Motor neuron (in vitro differentiated cells): ENCODE data around the gene CTTNBP2NL. TPM values are rescaled to one million over a fixed set of nuclear protein-coding genes. Genes with fewer than 3 reads are reported as not detected.

ENCODE experiments used
- ATAC-seq, 8 experiments: fragments of 200-7000 bp; cut with Tn5 transposase; replicated peaks in 6 of 8; 2 replicates each; pipeline ENCODE4 v1.8.0; 2021; ENCODE audit warnings: mild to moderate bottlenecking in 8 of 8, moderate library complexity in 8 of 8
- H3K27ac ChIP-seq, 2 donors: fragments of 250-450 bp; sonication (Bioruptor Pico); 2 replicates each; pipeline ENCODE4 v1.9.0; 2021; ENCODE audit warnings: antibody characterized with exemption in 2 of 2, mild to moderate bottlenecking in 2 of 2, moderate library complexity in 1 of 2
- H3K4me1 ChIP-seq, 2 donors: fragments of 250-450 bp; sonication (Bioruptor Pico); replicated peaks in 1 of 2; 2 replicates each; pipeline ENCODE4 v1.6.1; 2021; ENCODE audit warnings: antibody characterized with exemption in 2 of 2, mild to moderate bottlenecking in 2 of 2, moderate library complexity in 1 of 2
- H3K4me3 ChIP-seq, 5 donors: fragments of 250-450 bp; sonication (Bioruptor Pico); 2 replicates each; pipeline ENCODE4 v1.9.0; 2021; ENCODE audit warnings: antibody characterized with exemption in 5 of 5, mild to moderate bottlenecking in 5 of 5, moderate library complexity in 4 of 5
- WGBS, 10 experiments: fragments of 450-650 bp; shearing (Covaris generic); methylation state at CpG; one replicate each; pipeline ENCODE4 v1.0.0; 2022; 5-methylcytosine and 5-hydroxymethylcytosine counted together
- in situ Hi-C, 9 experiments: fragments of 400-800 bp; cut with MboI; loops; one replicate each; pipeline ENCODE4 v1.15.0; 2021; ENCODE audit warnings: low sequenced_read_pairs in 9 of 9, low pct_unique_long_range_greater_than_20kb in 2 of 9; ENCODE audit not compliant: unreplicated experiment in 9 of 9
- total RNA-seq, 8 experiments: library from RNA; unstranded; fragments of 300-600 nt; gene quantifications; 2 replicates each; pipeline versions ENCODE4 v1.2.3 to v1.2.4, GENCODE V29; 2022

Gene CTTNBP2NL
- total RNA-seq, 8 experiments from 2014 or later, result 8.7 to 31.0 (median 25.2) TPM

DNA sequence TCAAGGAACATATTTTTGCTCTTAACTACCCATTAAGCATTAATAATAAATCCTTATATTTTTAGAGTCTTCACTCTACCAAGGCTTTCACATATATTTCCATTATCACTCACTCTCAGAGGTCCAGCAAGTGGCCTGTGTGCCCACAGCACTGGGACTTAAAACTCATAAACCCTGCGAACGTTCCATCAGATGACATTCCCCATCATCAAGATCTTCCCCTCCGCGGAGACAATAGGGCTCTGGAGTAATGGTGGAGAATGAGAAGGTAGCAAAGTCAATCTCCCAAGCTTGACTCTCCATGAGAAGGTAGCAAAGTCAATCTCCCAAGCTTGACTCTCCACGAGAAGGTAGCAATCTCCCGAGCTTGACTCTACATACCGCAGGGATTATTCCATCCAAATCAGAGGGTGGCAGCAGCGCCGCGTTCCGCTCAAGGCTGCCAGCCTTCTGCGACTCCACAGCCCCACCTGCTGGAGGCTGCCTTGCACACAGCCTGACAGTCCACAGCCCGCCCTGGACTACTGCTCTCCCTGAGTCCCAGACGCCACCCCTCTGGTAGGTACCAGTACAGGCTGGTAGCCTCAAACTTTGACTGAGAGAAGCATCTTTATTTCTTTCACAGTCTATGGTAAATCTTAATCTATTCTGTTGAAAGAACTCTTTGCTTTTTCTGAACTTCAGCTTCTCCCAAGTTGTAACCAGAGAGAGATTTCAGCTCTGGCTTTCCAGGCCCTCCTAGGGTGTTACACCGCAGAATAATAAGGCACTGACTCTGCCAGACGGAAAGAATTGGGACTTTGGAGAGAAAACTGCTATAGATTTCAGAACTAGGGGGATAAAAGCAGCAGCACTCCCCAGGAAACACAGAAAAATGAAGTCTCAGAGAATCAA, 26.4 kb upstream of the CTTNBP2NL start:
- in situ Hi-C loops, result loop anchor here in 2 of 9 experiments (25.0 kb wide), 2 partner anchors 582 to 857 kb away; partner anchors contain the start of genes ADORA3 (in 2 of the 2) and TMIGD3 (in 2 of the 2)
- ATAC-seq, result peak; percentile 100
- WGBS, 10 experiments, result 0 to 88% (median 31%) methylated on average over 1 to 16 of the region's 16 CpGs; no CpG with 5 or more reads in 2 of the 10 experiments
- H3K4me3 ChIP-seq, result no peak overlapping the region
- H3K27ac ChIP-seq, result no peak overlapping the region
- H3K4me1 ChIP-seq, result no peaks in the 10 kb centered on the region

DNA sequence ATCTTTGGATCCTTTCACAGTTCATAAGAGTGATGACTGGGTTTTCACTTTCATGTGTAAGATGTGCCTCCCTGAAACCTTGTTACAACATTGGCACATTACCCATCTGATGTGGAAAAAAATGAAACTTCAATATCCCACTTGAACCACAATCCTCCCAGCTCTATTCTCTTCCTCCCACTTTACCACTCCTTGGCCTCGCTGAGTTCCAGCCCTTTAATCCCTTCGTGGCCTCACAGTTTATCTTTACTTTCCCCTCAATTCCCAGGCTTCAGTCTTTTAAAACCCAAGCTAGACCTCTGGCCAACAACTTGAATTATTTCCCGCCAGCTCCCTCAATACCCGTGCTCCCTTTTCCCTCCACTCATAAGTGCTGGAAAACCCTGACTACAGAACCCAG, 25.0 kb upstream of the CTTNBP2NL start:
- no peak overlapping the region for H3K4me3 ChIP-seq
- no peaks in the 10 kb centered on the region for H3K4me1 ChIP-seq
- 8 to 80% (median 59%) methylated on average over 1 to 4 of the region's 4 CpGs; no CpG with 5 or more reads in 1 of the 10 experiments for WGBS, 10 experiments
- no peak for ATAC-seq
- no peak overlapping the region for H3K27ac ChIP-seq
- in situ Hi-C loops, result loop anchor here in 2 of 9 experiments (25.0 kb wide), 2 partner anchors 584 to 859 kb away; partner anchors contain the start of genes ADORA3 (in 2 of the 2) and TMIGD3 (in 2 of the 2)

DNA sequence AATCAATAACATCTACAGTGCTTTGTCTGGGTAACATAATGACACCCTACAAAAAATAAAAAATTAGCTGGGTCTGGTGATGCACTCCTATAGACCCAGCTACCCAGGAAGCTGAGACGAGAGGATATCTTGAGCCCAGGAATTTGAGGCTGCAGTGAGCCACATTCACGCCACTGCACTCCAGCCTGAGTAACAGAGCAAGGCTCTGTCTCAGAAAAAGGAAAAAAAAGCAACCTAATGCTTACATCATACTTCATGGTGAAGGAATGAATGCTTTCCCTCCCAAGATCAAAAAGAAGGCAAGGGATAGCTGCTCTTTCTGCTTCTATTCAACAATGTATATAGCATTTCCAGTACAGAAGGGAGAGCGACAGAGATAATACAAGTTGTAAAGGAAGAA, 24.2 kb upstream of the CTTNBP2NL start:
- ATAC-seq, result peak in 1 of 8 experiments; percentile 31
- H3K4me3 ChIP-seq, result no peak overlapping the region
- H3K27ac ChIP-seq, result no peak overlapping the region
- in situ Hi-C loops, result loop anchor here in 2 of 9 experiments (25.0 kb wide), 2 partner anchors 584 to 859 kb away; partner anchors contain the start of genes ADORA3 (in 2 of the 2) and TMIGD3 (in 2 of the 2)
- WGBS, 10 experiments, result 56 to 87% (median 82%) methylated on average over 1 to 3 of the region's 3 CpGs; no CpG with 5 or more reads in 4 of the 10 experiments
- no peaks in the 10 kb centered on the region for H3K4me1 ChIP-seq

DNA sequence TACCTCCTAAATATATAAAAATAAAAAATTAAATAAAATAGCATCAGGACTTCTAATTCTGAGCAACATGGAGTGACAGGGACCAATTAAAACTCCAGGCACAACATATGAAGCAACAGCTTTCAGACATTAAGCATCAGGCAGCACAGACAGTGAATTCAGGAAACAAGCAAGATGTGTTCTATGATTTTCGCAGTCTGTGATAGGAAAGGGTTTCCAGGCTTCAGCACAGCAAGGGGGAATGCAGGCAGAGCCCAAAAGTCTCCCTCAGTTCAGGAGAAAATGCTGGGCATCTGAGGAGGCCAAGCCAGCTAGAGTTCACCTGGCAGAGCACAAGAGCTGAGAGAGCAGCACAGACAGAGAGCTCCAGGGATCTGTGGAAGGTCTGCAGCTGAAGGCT, 22.2 kb upstream of the CTTNBP2NL start:
- ATAC-seq, result no peak
- Histone ChIP-seq H3K27ac (no peak overlapping the region), H3K4me3 (no peak overlapping the region), H3K4me1 (no peaks in the 10 kb centered on the region)
- in situ Hi-C loops, result loop anchor here in 2 of 9 experiments (25.0 kb wide), 2 partner anchors 587 to 862 kb away; partner anchors contain the start of genes ADORA3 (in 2 of the 2) and TMIGD3 (in 2 of the 2)
- 17 to 100% (median 84%) methylated on average over 1 of the region's 1 CpG; no CpG with 5 or more reads in 4 of the 10 experiments for WGBS, 10 experiments

DNA sequence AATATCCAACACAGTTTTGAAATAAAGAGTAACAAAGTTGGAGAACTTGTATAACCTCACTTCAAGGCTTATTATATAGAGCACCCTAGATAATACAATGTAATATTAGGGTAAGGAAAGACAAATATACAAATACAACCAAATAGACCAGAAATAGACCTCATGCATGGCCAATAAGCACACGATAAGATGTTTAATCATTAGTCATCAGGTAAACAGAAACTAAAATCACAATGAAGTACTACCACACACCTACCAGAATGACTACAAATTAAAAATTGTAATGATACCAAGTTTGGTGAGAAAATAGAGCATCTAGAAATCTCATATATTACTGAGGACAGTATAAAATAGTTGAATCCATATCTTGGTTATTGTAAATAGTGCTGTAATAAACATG, 20.3 kb upstream of the CTTNBP2NL start:
- ATAC-seq, result no peak
- Histone ChIP-seq H3K4me1 (no peaks in the 10 kb centered on the region), H3K4me3 (no peak overlapping the region), H3K27ac (no peak overlapping the region)
- in situ Hi-C loops, result loop anchor here in 3 of 9 experiments (25.0 kb wide), 2 partner anchors 237 to 337 kb away; partner anchors contain the start of genes PPM1J (in 2 of the 3), RHOC (in 2 of the 3), CAPZA1 (in 1 of the 3) and ST7L (in 1 of the 3)
- WGBS, 10 experiments, result 0 to 75% (median 43%) methylated on average over 1 of the region's 1 CpG; no CpG with 5 or more reads in 1 of the 10 experiments

DNA sequence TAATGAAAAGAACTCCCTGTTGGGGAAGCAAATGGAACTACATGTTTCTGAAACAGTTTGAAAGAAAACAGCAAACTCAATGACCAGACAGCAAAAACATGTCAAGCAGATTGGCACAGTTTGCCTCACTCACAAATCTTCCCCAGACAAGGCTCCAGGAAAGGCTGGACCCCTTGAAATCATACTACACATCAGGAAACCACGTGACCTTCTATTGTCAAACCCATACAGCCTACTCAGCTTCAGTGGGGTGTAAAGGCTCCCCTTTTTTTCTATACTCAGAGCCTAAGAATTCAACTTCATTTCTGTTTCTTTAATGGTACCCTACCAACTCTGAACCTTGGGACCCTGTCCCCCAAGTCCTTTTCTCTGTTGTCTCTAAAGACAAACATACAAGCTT, 15.7 kb upstream of the CTTNBP2NL start:
- WGBS, 10 experiments, result 20 to 83% (median 40%) methylated on average over 1 of the region's 1 CpG; no CpG with 5 or more reads in 3 of the 10 experiments

DNA sequence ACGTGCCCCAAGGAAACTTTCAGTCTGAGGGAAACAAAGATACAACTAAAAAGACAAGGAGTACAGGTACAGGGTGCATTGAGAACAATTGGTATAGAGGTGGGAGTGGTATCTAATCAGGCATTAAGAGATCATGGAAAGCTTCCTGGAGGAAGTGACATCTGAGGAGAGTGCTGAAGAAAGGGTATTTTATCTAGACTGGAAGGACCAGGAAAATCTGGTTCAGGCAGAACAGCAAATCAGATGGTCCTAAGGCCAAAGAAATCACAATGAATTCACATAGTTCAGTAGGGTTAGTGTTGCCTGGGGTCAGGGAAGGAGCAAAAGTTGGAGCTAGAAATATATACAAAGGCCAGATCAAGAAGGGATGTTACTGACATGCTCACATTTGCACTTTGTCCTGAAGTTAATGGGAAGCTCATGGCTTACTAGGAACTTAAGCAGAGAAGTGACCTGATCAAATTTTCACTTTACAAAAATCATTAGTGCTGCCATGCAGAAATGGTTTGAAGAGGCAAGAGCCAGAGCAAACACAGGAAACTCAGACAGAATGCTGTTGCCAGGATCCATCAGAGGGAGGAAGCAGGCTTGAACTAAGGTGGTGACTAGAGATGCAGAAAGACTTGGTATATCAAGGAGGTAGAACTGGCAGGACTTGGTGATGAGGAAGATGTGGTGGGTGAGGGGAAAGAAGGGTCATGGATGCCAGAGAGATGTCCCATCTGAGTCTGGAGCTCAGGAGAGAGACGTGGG, 14.5 kb upstream of the CTTNBP2NL start:
- no peak for ATAC-seq
- H3K4me1 ChIP-seq, result no peaks in the 10 kb centered on the region
- WGBS, 10 experiments, result 0 to 72% (median 50%) methylated on average over 1 to 2 of the region's 2 CpGs; no CpG with 5 or more reads in 3 of the 10 experiments
- in situ Hi-C loops, result loop anchor here in 3 of 9 experiments (25.0 kb wide), 2 partner anchors 231 to 331 kb away; partner anchors contain the start of genes PPM1J (in 2 of the 3), RHOC (in 2 of the 3), CAPZA1 (in 1 of the 3) and ST7L (in 1 of the 3)
- no peak overlapping the region for H3K27ac ChIP-seq
- H3K4me3 ChIP-seq, result no peak overlapping the region

More for the DNA sequence above, 15.7 kb upstream of the CTTNBP2NL start:
- Histone ChIP-seq H3K27ac (no peak overlapping the region), H3K4me1 (no peaks in the 10 kb centered on the region), H3K4me3 (no peak overlapping the region)
- no peak for ATAC-seq
- in situ Hi-C loops, result loop anchor here in 3 of 9 experiments (25.0 kb wide), 2 partner anchors 232 to 332 kb away; partner anchors contain the start of genes PPM1J (in 2 of the 3), RHOC (in 2 of the 3), CAPZA1 (in 1 of the 3) and ST7L (in 1 of the 3)

DNA sequence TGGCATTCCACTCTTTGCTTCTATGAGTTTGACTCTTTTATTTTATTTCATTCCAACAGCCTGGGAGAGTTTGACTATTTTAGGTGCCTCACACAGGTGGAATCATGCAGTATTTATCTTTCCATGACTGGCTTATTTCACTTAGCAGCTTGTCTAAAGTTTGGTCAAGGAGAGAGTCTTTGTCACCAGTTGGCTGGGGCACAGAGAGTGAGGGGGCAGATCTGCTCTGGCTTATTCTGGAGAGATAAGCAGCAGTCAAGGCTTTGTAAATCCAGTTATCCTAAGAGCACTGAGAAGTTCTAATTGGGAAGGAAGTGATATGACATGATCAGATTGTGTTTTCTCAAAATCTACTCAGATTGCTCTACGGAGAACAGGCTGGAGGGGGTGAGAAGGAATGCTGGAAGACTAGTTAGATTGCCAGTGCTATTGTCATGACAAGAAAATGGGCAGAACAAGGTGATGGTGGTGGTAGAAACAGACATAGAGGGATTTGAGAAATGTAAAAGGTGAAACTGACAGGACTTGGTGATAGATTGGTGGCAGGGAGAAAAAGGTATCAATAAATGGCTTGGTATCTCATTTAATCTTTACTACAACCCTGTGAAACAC, 12.1 kb upstream of the CTTNBP2NL start:
- no peaks in the 10 kb centered on the region for H3K4me1 ChIP-seq
- no peak overlapping the region for H3K27ac ChIP-seq
- in situ Hi-C loops, result loop anchor here in 3 of 9 experiments (25.0 kb wide), 2 partner anchors 228 to 328 kb away; partner anchors contain the start of genes PPM1J (in 2 of the 3), RHOC (in 2 of the 3), CAPZA1 (in 1 of the 3) and ST7L (in 1 of the 3)
- H3K4me3 ChIP-seq, result no peak overlapping the region
- WGBS, 10 experiments, result 33 to 100% (median 76%) methylated on average over 1 of the region's 1 CpG; no CpG with 5 or more reads in 2 of the 10 experiments
- no peak for ATAC-seq

DNA sequence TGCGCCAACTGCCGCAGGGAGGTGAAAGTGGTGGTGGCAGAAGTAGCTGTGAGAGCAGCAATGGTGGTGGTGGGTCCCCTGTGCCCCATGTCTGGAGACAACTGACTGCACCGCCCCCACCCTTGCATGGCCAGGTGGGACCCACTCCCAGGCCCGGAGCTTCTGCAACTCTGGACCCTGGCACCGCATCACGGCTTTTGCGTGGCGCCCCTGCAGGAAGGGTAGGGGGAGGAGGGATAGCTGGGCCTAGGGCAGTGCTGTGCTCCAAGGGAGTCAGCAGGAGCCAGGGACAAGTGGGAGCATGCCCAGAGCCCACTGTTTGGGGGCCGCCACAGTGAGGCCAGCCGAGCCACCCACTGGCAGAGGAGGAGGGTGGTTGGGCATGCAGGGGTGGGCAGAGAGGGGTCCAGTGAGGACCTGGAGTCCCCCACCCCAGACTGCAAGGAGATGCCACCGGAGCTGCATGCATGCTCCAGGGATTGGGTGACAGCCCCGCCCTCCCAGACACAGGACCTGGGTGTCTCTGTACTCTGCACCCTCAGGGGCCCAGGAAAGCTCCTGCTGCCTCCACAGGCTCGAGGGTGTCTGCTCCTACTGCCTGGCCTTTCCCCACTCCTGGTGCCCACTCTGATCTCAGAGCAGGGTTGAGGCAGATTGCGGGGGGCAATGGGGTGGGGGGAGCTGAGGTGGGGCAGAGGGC, 9.8 kb upstream of the CTTNBP2NL start:
- no peak for ATAC-seq
- H3K4me1 ChIP-seq, result peaks cover 0 to 3% of the 10 kb centered on the region in 2 donors
- in situ Hi-C loops, result loop anchor here in 3 of 9 experiments (25.0 kb wide), 2 partner anchors 226 to 326 kb away; partner anchors contain the start of genes PPM1J (in 2 of the 3), RHOC (in 2 of the 3), CAPZA1 (in 1 of the 3) and ST7L (in 1 of the 3)
- no peak overlapping the region for H3K27ac ChIP-seq
- WGBS, 10 experiments, result 93 to 100% (median 100%) methylated on average over 1 to 9 of the region's 14 CpGs; no CpG with 5 or more reads in 2 of the 10 experiments
- H3K4me3 ChIP-seq, result no peak overlapping the region

DNA sequence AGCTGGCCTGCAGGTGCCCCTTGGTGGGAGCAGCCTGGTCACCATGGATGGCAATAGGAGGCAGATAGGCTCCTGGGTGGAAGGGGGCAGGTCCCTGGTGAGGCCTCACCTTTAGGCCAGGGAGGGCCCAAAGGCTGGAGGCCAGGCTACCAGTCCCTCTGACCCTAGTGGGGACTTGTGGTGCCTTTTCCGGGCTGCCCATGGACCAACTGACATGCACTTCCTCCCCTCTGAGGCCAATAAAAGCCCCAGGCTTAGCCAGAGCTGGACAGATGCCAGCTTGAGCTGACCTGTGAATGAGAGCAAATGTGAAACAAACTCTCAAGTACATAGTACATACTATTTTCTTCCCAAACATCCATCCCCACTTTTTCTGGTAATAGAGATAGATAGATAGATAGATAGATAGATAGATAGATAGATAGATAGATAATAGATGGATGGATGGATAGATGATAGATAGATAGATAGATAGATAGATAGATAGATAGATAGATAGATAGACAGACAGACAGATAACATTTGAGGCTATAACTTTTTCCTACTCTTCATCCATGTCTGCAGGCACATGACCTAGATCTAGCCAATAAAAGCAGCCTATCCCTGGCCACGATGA, 9.2 kb upstream of the CTTNBP2NL start:
- Histone ChIP-seq H3K27ac (no peak overlapping the region), H3K4me3 (no peak overlapping the region), H3K4me1 (peaks cover 0 to 4% of the 10 kb centered on the region in 2 donors)
- ATAC-seq, result no peak
- WGBS, 10 experiments, result 11 to 83% (median 61%) methylated on average over 1 of the region's 2 CpGs; no CpG with 5 or more reads in 4 of the 10 experiments
- in situ Hi-C loops, result loop anchor here in 3 of 9 experiments (25.0 kb wide), 2 partner anchors 225 to 325 kb away; partner anchors contain the start of genes PPM1J (in 2 of the 3), RHOC (in 2 of the 3), CAPZA1 (in 1 of the 3) and ST7L (in 1 of the 3)
